Kidney epithelial cell (primary cell): ENCODE results near the gene PPP1R12B. TPM values are rescaled to one million over a fixed set of nuclear protein-coding genes. Genes with fewer than 3 reads are reported as not detected.
A peak's percentile ranks its signal among the peaks of the same experiment; 100 is the strongest.

Source experiments
- DNase-seq: peaks from one replicate; pipeline ENCODE4 v3.0.0-alpha.2; 2010; ENCODE audit warnings: low read depth
- H3K27me3 ChIP-seq: 2 replicates; pipeline ENCODE4 v1.6.0; 2011; ENCODE audit warnings: low read length; ENCODE audit not compliant: control insufficient read depth, insufficient read depth
- H3K36me3 ChIP-seq: 2 replicates; pipeline ENCODE4 v1.5.1; 2011; ENCODE audit warnings: low read length; ENCODE audit not compliant: control insufficient read depth, insufficient read depth
- H3K4me3 ChIP-seq: 2 replicates; pipeline ENCODE4 v1.5.1; 2011; ENCODE audit warnings: low read depth, mild to moderate bottlenecking, control low read depth, low read length
- CTCF ChIP-seq: IDR thresholded peaks from 2 replicates; pipeline ENCODE4 v1.5.1; 2011; ENCODE audit warnings: mild to moderate bottlenecking, moderate library complexity, low read length, control low read depth, inconsistent platforms; ENCODE audit not compliant: insufficient read depth, poor library complexity, severe bottlenecking
- total RNA-seq: library from RNA; depleted of rRNA; stranded (reverse); fragments of >200 nt; gene quantifications from 2 replicates; pipeline ENCODE4 v1.2.3, GENCODE V29; 2015

PPP1R12B gene
- total RNA-seq, 1 donor from 2014 or later, result 6.8 TPM

- TF ChIP-seq CTCF, result no peak
- Histone ChIP-seq H3K4me3 (no peak overlapping the region), H3K27me3 (no peaks in the 10 kb centered on the region), H3K36me3 (no peaks in the 10 kb centered on the region)
- DNase-seq, result no peak
Measured at GRCh38 chr1:202596638-202597037, 248.1 kb downstream of the PPP1R12B start.

GRCh38 chr1:202597090-202597761 is 248.7 kb downstream of the PPP1R12B start:
- no peak for DNase-seq
- H3K27me3 ChIP-seq, result no peaks in the 10 kb centered on the region
- TF ChIP-seq CTCF, result no peak
- H3K4me3 ChIP-seq, result no peak overlapping the region
- no peaks in the 10 kb centered on the region for H3K36me3 ChIP-seq

- Histone ChIP-seq H3K27me3 (no peaks in the 10 kb centered on the region), H3K4me3 (no peak overlapping the region), H3K36me3 (no peaks in the 10 kb centered on the region)
- TF ChIP-seq CTCF, result peak; percentile 94
- no peak for DNase-seq
Measured at GRCh38 chr1:202599669-202600431, 251.4 kb downstream of the PPP1R12B start.

GRCh38 chr1:202600432-202601041 is 252.0 kb downstream of the PPP1R12B start:
- H3K27me3 ChIP-seq, result no peaks in the 10 kb centered on the region
- no peak for DNase-seq
- H3K36me3 ChIP-seq, result no peaks in the 10 kb centered on the region
- no peak overlapping the region for H3K4me3 ChIP-seq
- no peak for TF ChIP-seq CTCF

GRCh38 chr1:202603435-202603834 is 254.9 kb downstream of the PPP1R12B start:
- DNase-seq, result no peak
- Histone ChIP-seq H3K4me3 (no peak overlapping the region), H3K36me3 (no peaks in the 10 kb centered on the region), H3K27me3 (no peaks in the 10 kb centered on the region)
- TF ChIP-seq CTCF, result no peak
